Endothelial cell of umbilical vein (primary cell): ENCODE measurements around the gene TMEM129. TPM values are rescaled to one million over a fixed set of nuclear protein-coding genes. Genes with fewer than 3 reads are reported as not detected.

Source experiments
- BruUV-seq: library from RNA; stranded (reverse); fragments of 400-500 nt; replicated peaks from 2 replicates; lab custom pipeline; 2021; lab: Mats Ljungman, UMichigan
- CTCF ChIA-PET: fragments of 300-600, 350-600 bp; sonication (Branson Sonifier 250); formaldehyde crosslinking; loops from one replicate; lab custom pipeline; 2021; ENCODE audit warnings: antibody characterized with exemption, inconsistent platforms; lab: Charles Lee
- POLR2A ChIA-PET: fragments of 300-600, 350-600 bp; sonication (Branson Sonifier 250); formaldehyde crosslinking; loops from one replicate; lab custom pipeline; 2021; ENCODE audit warnings: antibody characterized with exemption, inconsistent platforms; lab: Charles Lee
- DNase-seq: peaks from one replicate; pipeline ENCODE4 v3.0.0-alpha.2; 2011; ENCODE audit warnings: low read depth, low spot score
- FAIRE-seq: peaks from 2 replicates; lab custom pipeline; 2011; peaks lifted over from hg19 to GRCh38; lab: Jason Lieb, UNC
- H2AFZ ChIP-seq: 2 replicates; pipeline ENCODE4 v1.6.0; 2012; ENCODE audit warnings: low read depth, low read length, control low read depth, inconsistent platforms
- H3K27ac ChIP-seq: 2 replicates; pipeline ENCODE4 v1.5.1; 2011; ENCODE audit warnings: low read depth, mild to moderate bottlenecking, control low read depth, low read length, moderate library complexity; ENCODE audit not compliant: insufficient read depth
- H3K27me3 ChIP-seq, 2 experiments: 2 replicates each; pipeline versions ENCODE4 v1.6.0 to v1.6.1; 2011; ENCODE audit warnings: low read length in 2 of 2, mixed read lengths in 1 of 2; ENCODE audit not compliant: control insufficient read depth in 2 of 2, insufficient read depth in 2 of 2
- H3K36me3 ChIP-seq, 2 experiments: 2 replicates in 1 of 2; 3 replicates in 1 of 2; pipeline ENCODE4 v1.5.1; 2011; ENCODE audit warnings: low read length in 2 of 2, mild to moderate bottlenecking in 1 of 2, moderate library complexity in 1 of 2; ENCODE audit not compliant: control insufficient read depth in 2 of 2, insufficient read depth in 2 of 2; ENCODE audit errors: extremely low read depth in 1 of 2
- H3K4me1 ChIP-seq: 3 replicates; pipeline ENCODE4 v1.5.1; 2011; ENCODE audit warnings: mild to moderate bottlenecking, low read length; ENCODE audit not compliant: control insufficient read depth, insufficient read depth; ENCODE audit errors: extremely low read depth
- H3K4me2 ChIP-seq: 2 replicates; pipeline ENCODE4 v1.6.1; 2011; ENCODE audit warnings: low read length, control low read depth, mixed read lengths; ENCODE audit not compliant: insufficient read depth
- H3K4me3 ChIP-seq, 3 experiments: fragments of 200-600 bp in 1 of 3; sonication (generic), shearing (Covaris generic) in 1 of 3; replicated peaks in 1 of 3; 2 replicates each; pipeline ENCODE4 v1.5.1; 2011 to 2016; ENCODE audit warnings: control low read depth in 3 of 3, low read length in 3 of 3, mild to moderate bottlenecking in 2 of 3, inconsistent platforms in 1 of 3, low read depth in 1 of 3, moderate library complexity in 1 of 3; ENCODE audit not compliant: insufficient read depth in 1 of 3
- H3K79me2 ChIP-seq: 2 replicates; pipeline ENCODE4 v1.6.0; 2012; ENCODE audit warnings: low read length, inconsistent platforms; ENCODE audit not compliant: control insufficient read depth, insufficient read depth
- H3K9ac ChIP-seq: replicated peaks from 2 replicates; pipeline ENCODE3; 2011; ENCODE audit warnings: low read length, control low read depth; ENCODE audit not compliant: insufficient read depth; ENCODE audit errors: extremely low read depth
- H3K9me1 ChIP-seq: replicated peaks from 3 replicates; pipeline ENCODE4 v1.6.0; 2011; ENCODE audit warnings: mild to moderate bottlenecking, low read length; ENCODE audit not compliant: control insufficient read depth, insufficient read depth; ENCODE audit errors: extremely low read depth
- H3K9me3 ChIP-seq: replicated peaks from 2 replicates; pipeline ENCODE4 v1.5.1; 2012; ENCODE audit warnings: low read length, inconsistent platforms; ENCODE audit not compliant: control insufficient read depth, insufficient read depth
- H4K20me1 ChIP-seq: replicated peaks from 2 replicates; pipeline ENCODE3; 2011; ENCODE audit warnings: mild to moderate bottlenecking, low read length; ENCODE audit not compliant: control insufficient read depth, insufficient read depth; ENCODE audit errors: extremely low read depth
- EZH2 ChIP-seq: IDR thresholded peaks from 2 replicates; pipeline ENCODE4 v1.6.1; 2012; ENCODE audit warnings: borderline replicate concordance, low read depth, mild to moderate bottlenecking, moderate library complexity, low read length, inconsistent platforms; ENCODE audit not compliant: severe bottlenecking
- FOS ChIP-seq: IDR thresholded peaks from 2 replicates; pipeline ENCODE4 v1.6.1; 2011; ENCODE audit warnings: mild to moderate bottlenecking, low read length, moderate library complexity, borderline replicate concordance; ENCODE audit not compliant: insufficient read depth
- GATA2 ChIP-seq: IDR thresholded peaks from 2 replicates; pipeline ENCODE4 v1.7.0; 2011; ENCODE audit warnings: low read depth, mild to moderate bottlenecking, moderate library complexity, mixed read lengths, low read length; ENCODE audit not compliant: insufficient read length, insufficient read depth
- JUN ChIP-seq: IDR thresholded peaks from 2 replicates; pipeline ENCODE4 v1.6.1; 2011; ENCODE audit warnings: borderline replicate concordance, low read depth; ENCODE audit not compliant: insufficient read length, insufficient read depth
- MYC ChIP-seq: IDR thresholded peaks from one replicate; pipeline ENCODE4 v1.6.1; 2011; ENCODE audit warnings: mild to moderate bottlenecking, low read depth, low read length
- POLR2A ChIP-seq: IDR thresholded peaks from 2 replicates; pipeline ENCODE4 v1.6.1; 2012; ENCODE audit warnings: low read depth, mild to moderate bottlenecking, control low read depth, low read length
- POLR2AphosphoS5 ChIP-seq: IDR thresholded peaks from 2 replicates; pipeline ENCODE4 v1.6.1; 2012; ENCODE audit warnings: low read depth, mild to moderate bottlenecking, control low read depth, low read length, moderate library complexity; ENCODE audit not compliant: insufficient read depth
- dilution Hi-C: fragments of 300-500 bp; cut with MboI; formaldehyde crosslinking; loops from one replicate; pipeline ENCODE4 v1.15.0; 2019; ENCODE audit warnings: low sequenced_read_pairs; ENCODE audit not compliant: extremely low pct_ligation_motif_present
- intact Hi-C: fragments of 100-400 bp; cut with micrococcal nuclease; formaldehyde crosslinking; loops from one replicate; pipeline ENCODE4 v1.10.0; 2022
- polyA plus RNA-seq, 4 experiments: library from polyadenylated mRNA; depleted of rRNA in 3 of 4; stranded (reverse) in 3 of 4; unstranded in 1 of 4; fragments of >200 nt; gene quantifications; 2 replicates each; pipeline versions ENCODE4 v1.2.1 to v1.2.3, GENCODE V29; 2011 to 2012; ENCODE audit warnings: missing spikeins in 1 of 4
- total RNA-seq: library from RNA; stranded (reverse); gene quantifications from 2 replicates; pipeline ENCODE4 v1.2.3, GENCODE V29; 2021
- TF ChIP-seq, protein P1 (sequence below), 2 donors: IDR thresholded peaks; 1 replicate in 1 of 2; 2 replicates in 1 of 2; pipeline ENCODE4 v1.5.1; 2011; ENCODE audit warnings: low read length in 2 of 2, mild to moderate bottlenecking in 2 of 2, moderate library complexity in 2 of 2, control low read depth in 1 of 2, inconsistent platforms in 1 of 2, low read depth in 1 of 2; ENCODE audit not compliant: insufficient read depth in 1 of 2; ENCODE audit errors: extremely low read depth in 1 of 2
- TF ChIP-seq, protein P2 (sequence below): IDR thresholded peaks from 2 replicates; pipeline ENCODE4 v1.6.1; 2011; ENCODE audit not compliant: insufficient read depth, insufficient read length

The TMEM129 gene
- total and polyA plus RNA-seq, 2 donors (not counting 3 experiments of a cell fraction or from before 2014, with no cell fraction given), result 23.2 to 33.2 TPM

DNA sequence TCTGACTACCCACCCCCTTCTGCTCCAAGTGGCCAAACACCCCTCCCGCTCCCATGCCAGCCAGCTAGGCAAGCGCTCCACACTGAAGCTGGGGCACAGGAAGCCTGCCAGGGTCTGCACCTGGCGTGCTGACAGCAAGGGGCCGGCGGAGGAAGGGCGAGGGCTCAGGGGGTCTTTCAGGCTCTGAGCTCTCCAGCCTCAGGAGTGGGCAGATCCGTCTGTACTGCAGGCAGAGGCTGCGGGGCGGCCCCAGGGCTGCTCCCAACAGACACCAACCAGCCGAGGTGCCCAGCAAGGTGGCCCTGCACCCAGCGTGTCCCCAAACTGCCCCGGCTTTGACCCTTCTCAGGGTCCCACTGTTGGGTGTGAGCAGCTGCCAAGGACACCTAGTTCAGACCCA, 51.9 kb downstream of the TMEM129 start:
- Histone ChIP-seq H3K36me3 (no peaks in the 10 kb centered on the region), H3K27ac (no peak overlapping the region), H4K20me1 (no peaks in the 10 kb centered on the region), H3K4me3 (no peak overlapping the region), H3K27me3 (no peaks in the 10 kb centered on the region), H3K9ac (no peak overlapping the region), H3K9me1 (no peaks in the 10 kb centered on the region), H3K4me2 (no peak overlapping the region), H3K9me3 (no peaks in the 10 kb centered on the region), H2AFZ (no peak overlapping the region), H3K4me1 (no peaks in the 10 kb centered on the region), H3K79me2 (no peaks in the 10 kb centered on the region)
- DNase-seq (no peak), FAIRE-seq (no peak)
- POLR2A ChIA-PET, result no interaction called here
- BruUV-seq, result no TSS peak
- no peak for TF ChIP-seq FOS
- no peak for TF ChIP-seq GATA2
- no peak for TF ChIP-seq POLR2AphosphoS5
- no peak for TF ChIP-seq MYC
- TF ChIP-seq JUN, result no peak
- TF ChIP-seq POLR2A, result no peak
- no peak for TF ChIP-seq EZH2
- TF ChIP-seq, protein P1, sequence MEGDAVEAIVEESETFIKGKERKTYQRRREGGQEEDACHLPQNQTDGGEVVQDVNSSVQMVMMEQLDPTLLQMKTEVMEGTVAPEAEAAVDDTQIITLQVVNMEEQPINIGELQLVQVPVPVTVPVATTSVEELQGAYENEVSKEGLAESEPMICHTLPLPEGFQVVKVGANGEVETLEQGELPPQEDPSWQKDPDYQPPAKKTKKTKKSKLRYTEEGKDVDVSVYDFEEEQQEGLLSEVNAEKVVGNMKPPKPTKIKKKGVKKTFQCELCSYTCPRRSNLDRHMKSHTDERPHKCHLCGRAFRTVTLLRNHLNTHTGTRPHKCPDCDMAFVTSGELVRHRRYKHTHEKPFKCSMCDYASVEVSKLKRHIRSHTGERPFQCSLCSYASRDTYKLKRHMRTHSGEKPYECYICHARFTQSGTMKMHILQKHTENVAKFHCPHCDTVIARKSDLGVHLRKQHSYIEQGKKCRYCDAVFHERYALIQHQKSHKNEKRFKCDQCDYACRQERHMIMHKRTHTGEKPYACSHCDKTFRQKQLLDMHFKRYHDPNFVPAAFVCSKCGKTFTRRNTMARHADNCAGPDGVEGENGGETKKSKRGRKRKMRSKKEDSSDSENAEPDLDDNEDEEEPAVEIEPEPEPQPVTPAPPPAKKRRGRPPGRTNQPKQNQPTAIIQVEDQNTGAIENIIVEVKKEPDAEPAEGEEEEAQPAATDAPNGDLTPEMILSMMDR (IDR thresholded peaks at IDR 0.05; ENCODE audit: extremely low read depth in 1 of 2, insufficient read depth in 1 of 2, low read depth in 1 of 2, low read length in 2 of 2), result no peak
- TF ChIP-seq, protein P2, sequence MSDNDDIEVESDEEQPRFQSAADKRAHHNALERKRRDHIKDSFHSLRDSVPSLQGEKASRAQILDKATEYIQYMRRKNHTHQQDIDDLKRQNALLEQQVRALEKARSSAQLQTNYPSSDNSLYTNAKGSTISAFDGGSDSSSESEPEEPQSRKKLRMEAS, result no peak
- dilution Hi-C loops, result no loop called here
- CTCF ChIA-PET, result no interaction called here
- intact Hi-C loops, result no loop called here
